GM23338 (cell line): ENCODE results near the gene SEMA3C.

Experiments
- CREB1 ChIP-seq: fragments of 250-450 bp; sonication (Bioruptor Pico); IDR thresholded peaks from 2 replicates; pipeline ENCODE4 v1.5.0; 2020; ENCODE audit warnings: low read depth, mild to moderate bottlenecking, moderate library complexity
- CTCF ChIP-seq, 2 experiments: fragments of 200-600 bp in 1 of 2; sonication (generic) in 1 of 2; conservative IDR thresholded peaks; 2 replicates each; pipeline versions ENCODE4 v1.5.1 to v1.6.1; 2016 to 2017; ENCODE audit warnings: antibody characterized with exemption in 2 of 2, low read depth in 2 of 2, mild to moderate bottlenecking in 2 of 2, moderate library complexity in 1 of 2
- EZH2phosphoT487 ChIP-seq: fragments of 200-600 bp; sonication (generic); IDR thresholded peaks from one replicate; pipeline ENCODE4 v1.8.1; 2018; ENCODE audit warnings: antibody characterized with exemption; ENCODE audit not compliant: unreplicated experiment
- POLR2AphosphoS5 ChIP-seq: IDR thresholded peaks from 2 replicates; pipeline ENCODE4 v1.6.1; 2016; ENCODE audit warnings: antibody characterized with exemption, low read depth
- REST ChIP-seq: IDR thresholded peaks from one replicate; pipeline ENCODE4 v1.6.1; 2018; ENCODE audit warnings: antibody characterized with exemption; ENCODE audit not compliant: unreplicated experiment
- STAT1 ChIP-seq: IDR thresholded peaks from one replicate; pipeline ENCODE4 v1.6.1; 2016; ENCODE audit warnings: antibody characterized with exemption; ENCODE audit not compliant: unreplicated experiment
- ZNF462 ChIP-seq: fragments of 250-450 bp; sonication (Bioruptor Pico); IDR thresholded peaks from 2 replicates; pipeline ENCODE4 v1.5.0; 2020; ENCODE audit warnings: mild to moderate bottlenecking, moderate library complexity

- TF ChIP-seq CTCF (conservative IDR thresholded peaks at IDR 0.05; ENCODE audit: low read depth in 2 of 2) (no peak), POLR2AphosphoS5 (no peak), EZH2phosphoT487 (no peak), CREB1 (CRISPR knock-in tag) (no peak), REST (no peak), STAT1 (no peak), ZNF462 (CRISPR knock-in tag) (no peak)
These were observed 21.8 kb downstream of the SEMA3C start for GRCh38 chr7:80896906-80897598.
